NCI-H1092 treated with DMSO at 0.1 percent for 48 hours (cell line): ENCODE results near the gene NPAS2.

ENCODE experiments used
- DNase-seq: peaks from one replicate; lab custom pipeline; 2025; lab: John Stamatoyannopoulos, UW

Gene NPAS2

DNA sequence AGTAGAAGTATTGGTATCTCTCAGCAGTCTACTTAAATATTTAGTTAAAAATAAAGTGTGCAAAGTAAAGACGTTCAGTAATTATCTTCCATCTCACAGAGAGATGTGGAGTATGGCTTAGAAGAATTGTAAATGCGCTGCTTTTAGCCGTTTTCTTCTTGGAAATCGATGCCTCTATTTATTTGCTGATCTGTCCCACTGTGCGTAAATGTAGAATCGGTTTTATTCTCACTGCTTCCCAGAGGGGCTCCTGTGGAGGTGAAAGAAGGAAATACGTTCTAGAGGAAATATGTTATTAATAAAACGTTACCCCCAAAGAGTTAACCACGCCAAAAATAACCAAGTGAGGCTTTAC lies 1.9 kb downstream of the NPAS2 start:
- no peak for DNase-seq

DNA sequence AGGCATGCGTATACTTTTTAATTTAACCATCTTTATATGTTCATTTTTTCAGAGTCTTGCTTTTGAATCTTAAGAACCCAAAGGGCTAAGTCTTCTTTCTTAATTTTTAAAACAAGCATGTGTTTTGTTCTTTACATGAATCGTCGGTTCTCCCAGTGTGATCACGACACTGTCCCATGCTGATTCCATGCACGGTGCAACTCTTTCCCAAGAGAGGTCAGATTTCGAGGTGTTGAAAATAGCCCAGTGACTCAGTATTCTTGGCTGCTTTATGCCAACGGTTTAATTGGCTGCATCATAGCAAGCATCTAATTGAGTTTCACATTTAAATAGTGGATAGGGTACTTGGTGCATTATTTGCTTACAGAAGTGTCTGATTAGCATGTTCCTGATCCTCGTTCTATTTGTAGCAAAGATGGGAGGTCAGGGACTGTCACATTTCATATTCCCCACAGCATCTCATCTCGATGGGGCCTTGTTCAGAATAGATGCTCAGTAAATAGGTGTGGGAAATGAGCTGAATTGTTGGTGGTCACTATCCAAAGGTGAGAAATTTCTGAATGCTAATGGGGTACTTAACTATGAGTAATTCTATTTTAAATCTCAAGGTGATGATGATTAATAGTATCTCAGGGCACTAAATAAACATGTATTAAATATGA lies 2.8 kb downstream of the NPAS2 start:
- DNase-seq, result no peak

DNA sequence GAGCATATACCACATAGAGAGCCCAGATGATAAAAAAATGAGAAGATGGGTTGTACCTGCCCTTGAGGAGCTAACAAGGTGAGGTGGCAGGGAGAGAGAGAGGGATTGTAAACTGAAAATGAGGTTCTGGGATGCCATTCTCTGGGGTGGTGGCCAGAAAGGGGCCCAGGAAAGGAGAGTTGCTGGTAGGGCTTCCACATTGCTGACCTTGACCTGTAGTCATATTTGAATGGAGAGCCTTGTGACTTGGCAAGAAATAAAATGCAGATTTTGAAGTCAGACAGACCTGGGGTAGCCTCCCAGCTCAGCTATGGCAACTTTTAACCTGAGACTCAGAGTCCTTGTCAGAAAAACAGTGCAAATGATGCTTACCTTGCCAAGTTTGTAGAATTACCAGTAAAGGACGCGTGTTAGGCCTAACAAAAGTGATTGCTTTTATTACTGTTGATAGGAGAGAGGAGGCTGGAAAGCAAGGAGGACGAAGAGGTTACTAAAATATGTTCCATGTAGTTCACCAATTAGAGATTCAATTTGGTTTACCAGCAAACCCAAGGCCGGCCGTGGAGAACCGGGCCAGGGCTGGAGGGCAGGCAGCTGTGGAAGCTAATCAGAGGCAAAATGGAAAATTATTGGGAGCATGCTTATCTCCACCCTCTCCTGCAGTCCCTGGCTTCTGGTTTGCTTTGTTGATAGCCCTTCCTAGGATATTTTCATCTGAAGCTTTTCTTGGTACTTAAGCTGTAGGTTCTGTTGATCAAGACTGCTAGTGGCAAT lies 3.9 kb downstream of the NPAS2 start:
- DNase-seq, result no peak

- DNase-seq, result no peak
Measured at GRCh38 chr2:100824842-100825241, 4.9 kb downstream of the NPAS2 start.

DNA sequence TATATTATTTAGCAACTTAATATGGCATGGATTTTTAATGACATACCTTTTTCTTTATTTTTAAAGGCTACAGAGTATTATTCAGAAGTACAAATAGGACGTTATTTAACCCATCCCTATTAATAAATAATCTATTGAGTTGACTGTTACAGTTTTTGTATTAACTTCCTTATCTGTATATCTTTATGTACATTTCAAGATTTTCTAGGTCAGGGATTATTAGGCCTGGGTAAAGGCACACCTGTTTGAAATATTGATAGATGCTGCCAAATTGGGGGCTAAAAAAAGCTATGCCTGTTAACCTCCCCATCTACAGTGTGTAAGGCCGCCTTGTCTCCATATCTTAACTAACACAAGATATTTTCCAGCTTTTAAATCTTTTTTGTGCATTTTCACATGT lies 6.6 kb downstream of the NPAS2 start:
- DNase-seq, result no peak

DNA sequence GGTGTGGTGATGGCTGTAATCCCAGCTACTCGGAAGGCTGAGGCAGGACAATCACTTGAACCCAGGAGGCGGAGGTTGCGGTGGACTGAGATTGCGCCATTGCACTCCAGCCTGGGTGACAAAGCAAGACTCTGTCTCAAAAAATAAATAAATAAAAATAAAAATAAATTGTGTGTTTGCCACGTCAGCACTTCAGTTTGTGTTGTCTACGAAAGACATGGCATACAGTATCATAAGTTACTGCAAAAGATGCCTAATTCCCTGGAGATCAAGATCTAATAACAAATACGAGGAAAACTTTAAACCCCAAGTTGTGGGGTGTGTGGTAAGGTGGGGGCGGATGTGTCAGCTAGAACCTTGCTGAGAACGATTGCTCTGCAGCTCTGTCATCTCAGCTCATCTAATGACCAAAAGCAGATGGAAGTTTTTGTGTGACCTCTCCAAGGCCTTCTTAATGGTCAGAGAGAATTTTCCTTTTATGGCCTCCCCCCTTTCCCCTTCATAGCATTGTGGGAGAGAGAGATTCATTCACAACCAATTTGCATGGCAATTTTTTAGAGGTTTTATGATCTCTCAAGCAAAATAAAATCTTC lies 11.3 kb downstream of the NPAS2 start:
- DNase-seq, result no peak

GRCh38 chr2:100831831-100832230 lies 11.9 kb downstream of the NPAS2 start:
- no peak for DNase-seq

DNA sequence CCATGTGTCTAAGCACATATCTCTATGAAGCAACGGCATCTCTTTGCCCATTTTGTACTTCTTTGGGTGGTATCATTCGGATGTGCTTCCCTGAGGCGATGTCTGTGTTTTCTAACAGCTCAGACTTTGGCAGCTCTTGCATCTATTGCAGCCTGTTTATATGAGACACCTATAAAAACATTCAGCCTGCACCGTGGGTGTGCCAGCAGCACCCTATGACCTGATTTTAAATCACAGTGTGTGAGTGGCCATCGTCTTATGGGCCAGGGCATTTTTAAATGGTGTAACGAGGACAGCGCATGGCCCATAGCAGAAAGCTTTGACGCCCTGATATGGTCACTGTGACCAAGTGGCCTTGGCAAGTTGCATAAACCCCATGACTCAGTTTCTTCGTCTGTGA lies 12.9 kb downstream of the NPAS2 start:
- no peak for DNase-seq

DNA sequence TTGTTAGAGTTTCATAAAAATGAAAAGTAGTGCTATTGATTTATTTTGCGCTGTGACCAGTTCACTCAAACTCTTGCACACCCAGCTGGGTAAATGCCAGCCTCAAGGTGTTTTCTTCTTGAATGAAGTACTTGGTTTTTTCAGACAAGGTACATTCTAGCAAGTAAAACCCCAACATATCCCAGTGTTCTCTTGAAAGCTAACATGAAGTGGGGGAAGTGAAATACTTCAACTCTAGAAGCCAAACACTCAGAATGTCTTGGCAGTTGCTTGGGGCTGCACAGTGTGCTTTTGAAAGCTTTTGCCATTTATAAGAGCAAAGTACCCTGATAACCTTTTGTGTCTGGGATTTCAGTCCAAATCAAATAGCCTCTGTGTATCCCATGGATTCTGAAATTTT lies 13.4 kb downstream of the NPAS2 start:
- DNase-seq, result no peak

DNA sequence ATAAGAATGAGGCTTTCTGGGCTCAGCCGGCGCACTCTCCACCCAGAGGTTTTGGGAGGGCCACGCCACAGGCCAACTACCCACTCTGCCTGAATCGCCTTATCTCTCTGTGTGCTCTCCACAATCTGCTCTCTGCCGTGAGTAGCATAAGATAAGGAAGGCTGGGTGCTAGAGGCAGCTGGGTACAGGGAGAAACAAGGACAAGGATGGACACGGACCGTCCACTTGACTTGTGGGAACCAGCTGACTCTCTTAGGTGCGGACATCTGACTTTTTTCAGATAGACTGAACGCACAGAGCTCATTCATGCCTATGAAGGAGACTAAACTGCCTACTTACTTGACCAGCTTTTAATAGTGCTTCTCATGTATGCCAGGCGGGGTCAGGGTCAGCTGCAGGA lies 14.3 kb downstream of the NPAS2 start:
- no peak for DNase-seq

DNA sequence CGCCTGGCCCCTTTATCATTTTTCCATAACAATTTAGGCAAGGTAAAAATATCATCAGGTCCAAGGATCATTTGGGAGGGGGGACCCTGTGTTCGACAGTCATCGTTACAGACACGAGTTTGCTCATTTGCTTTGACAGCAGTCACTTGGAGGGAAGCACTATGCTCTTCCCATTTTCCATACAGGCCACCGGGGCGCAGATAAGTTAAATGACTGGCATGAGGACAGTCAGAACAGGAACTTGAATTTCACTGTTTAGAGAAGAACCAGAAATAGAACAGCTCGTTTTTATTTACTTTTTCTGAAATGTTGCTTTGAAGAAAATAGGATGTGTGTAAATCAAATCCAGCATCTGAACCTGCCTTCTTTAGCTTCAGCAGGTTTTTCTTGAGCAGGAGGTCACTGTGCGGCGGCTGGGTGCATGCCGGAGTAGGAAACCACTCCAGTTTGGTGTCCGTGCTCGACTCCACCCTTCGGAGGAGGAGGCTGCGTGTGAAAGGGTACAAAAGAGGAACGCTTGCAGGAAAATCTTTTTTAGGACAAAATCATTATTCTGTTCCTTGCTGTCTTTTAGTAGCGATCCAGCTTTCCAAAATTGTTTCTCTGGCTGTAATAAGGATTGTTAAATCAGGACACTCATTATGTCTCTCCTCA lies 15.2 kb downstream of the NPAS2 start:
- DNase-seq, result no peak

GRCh38 chr2:100840519-100840918 lies 20.6 kb downstream of the NPAS2 start:
- no peak for DNase-seq

DNA sequence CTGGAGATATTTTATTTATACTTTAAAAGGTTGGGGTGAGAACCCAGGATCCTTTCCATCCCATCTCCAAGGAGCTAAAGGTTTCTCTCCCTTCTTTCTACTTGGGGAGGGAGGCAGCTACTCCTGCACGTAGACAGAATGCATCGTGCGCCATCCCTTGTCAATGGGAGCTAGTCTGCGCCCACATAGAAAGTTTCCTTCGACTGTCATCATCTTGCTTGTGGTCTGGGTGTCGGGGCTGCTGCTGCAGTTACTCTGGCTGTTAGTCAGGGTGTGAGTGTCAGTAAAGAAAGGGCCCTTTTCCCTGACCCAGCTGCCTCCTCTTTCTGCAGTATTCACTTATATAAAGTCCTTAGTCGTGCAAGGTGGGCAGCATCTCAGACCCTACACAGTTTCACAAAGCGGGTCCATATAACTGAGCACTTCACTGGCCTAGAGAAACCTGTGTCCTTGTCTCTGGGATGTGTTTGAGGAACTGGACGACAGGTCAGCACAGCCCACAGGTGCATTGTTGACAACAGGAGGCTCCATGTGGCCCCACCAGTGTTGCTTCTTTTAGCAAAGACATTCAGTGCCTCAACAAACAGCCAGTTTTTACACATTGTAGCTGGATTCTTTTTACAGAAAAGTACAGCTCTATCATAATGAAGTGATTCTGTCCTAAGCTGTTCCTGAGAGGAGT lies 22.4 kb downstream of the NPAS2 start:
- DNase-seq, result no peak

- no peak for DNase-seq
Measured at GRCh38 chr2:100844514-100844913, 24.6 kb downstream of the NPAS2 start.

DNA sequence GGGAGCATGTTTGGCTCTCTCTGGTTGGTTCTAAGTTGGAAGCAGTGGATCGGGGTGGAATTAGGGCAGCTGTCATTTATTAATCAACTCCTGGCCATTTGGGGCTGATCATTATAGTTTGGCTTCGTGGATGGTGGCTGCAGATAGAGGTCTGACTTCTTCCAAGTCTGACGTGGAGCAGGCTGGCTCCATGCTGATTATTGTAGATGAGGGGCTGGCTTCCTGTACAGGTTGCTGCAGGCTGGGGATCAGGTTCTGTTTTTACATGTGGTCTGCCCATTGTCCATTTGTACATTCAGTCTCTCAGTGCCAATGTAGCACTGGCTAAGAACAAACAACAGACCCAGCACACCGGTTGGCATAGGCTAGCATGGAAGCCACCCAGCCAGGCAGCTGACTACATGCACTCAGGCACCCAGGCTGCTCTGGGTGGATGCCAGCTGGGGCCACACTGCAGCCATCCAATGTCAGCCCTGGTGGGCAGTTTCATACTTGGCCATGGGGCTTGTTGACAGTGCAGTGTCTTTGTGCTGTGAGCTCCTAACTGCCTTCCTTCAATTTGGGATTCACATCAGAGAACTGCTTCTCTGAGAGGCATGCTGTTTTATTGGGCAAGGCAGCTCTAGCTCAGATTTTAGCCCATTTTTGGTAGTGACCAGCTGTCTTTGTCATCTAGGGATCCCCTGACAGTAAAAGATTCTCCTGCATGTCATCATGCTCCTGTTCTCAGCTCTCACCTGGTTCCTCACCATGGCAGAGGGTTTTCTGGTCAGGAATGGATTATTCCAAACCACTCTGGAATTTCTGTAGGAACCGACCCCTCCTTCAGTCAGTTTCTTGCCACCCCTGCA lies 25.4 kb downstream of the NPAS2 start:
- no peak for DNase-seq

DNA sequence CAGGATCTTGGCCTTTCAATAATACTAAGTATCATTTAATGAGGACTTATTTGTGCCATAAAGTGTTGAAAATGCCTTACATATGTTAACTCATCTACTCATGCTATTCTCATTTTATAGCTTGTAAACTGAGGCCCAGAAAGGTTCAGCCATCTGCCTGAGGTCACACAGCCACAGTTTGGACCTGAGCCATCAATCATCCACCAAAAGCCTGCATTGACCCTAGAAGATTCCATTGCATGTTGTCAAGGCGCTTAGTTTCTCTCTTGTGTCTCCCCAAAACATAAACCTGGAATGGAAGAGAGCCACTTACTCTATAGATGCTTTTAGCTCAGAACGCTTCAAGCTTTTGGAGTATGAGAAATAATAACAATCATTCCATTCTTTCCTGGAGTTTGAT lies 26.8 kb downstream of the NPAS2 start:
- DNase-seq, result no peak

- DNase-seq, result no peak
Measured at GRCh38 chr2:100852447-100852846, 32.5 kb downstream of the NPAS2 start.

DNA sequence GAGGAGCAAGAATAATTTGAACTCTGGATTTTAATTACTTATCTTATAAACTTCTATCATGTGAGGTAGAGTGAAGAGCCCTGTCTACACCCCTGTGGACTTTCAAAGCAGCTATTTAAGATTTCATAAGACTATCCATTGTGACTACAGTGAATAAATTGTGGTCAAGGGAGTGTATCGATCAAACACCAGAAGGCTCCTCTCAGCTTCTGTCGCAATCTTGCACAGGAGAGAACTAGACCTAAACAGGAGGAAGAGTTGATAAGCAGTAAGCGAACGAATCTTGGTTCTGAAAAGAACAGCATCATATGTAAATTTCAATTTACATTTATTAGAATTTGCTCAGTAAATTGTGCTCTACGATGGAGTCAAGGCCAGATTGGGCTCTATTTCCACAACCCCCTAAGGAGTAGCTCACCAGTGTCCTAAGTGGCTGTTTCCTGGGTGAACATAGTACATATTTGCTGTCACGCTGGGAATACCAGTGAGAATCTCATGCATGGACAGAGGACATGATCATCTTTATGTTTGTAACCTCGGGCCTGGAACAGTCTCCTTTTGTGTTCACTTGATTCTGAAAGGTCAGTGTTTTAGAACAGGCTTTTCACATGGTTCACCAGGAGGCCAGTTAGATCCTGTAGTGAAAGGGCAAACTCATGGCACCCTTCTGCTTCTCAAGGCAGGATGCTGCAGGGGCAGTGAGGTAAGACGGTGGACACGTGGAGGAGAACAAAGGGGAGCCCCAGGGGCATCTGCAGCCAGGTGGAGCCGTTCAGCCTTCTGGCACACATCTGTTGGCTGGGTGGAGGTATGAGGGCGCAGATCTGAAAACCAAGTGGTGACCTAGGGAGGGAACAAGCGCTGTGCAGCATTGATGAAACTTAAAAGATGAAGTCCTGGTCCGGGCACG lies 33.3 kb downstream of the NPAS2 start:
- DNase-seq, result no peak

DNA sequence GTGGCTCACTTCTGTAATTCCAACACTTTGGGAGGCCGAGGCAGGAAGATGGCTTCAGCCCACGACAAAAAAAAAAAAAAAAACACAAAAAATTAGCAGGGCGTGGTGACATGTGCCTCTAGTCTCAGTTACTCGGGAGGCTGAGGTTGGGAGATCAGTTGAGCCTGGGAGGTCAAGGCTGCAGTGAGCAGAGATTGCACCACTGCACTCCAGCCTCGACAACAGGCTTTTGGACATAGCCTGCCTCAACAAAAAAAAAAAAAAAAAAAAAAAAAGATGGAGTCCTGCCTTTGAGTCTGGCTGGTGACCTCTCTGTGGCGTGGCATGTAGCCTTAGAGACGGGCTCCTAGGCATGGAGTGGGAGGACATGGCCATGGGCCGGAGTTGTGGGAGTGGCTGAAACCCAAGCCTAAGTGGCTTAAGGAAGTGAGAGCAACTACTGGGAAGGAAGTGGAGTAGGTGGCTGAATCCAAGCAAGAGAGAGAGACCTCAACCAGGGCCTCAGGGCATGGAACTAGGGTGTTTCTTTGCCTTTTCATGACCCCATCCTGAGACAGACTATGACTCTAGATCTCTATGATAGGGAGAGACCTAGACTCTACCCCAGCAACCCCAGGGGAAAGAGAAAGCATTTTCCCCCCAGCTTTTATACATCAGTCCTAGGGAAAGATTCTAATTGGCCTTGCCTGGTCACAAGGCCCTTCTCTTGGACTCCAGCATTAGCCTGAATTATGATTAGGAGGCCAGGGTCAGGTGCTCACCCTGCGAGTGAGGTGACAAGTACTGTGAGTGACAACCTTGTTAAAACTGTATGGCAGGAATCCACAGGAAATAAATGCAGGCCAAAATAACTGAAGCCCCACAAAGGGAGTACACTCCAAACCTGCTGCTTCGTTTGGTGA lies 34.2 kb downstream of the NPAS2 start:
- no peak for DNase-seq
